Left lobe of liver (tissue), 2 donors: Measurements from ENCODE around the gene LDLRAD4. TPM values are rescaled to one million over a fixed set of nuclear protein-coding genes. Genes with fewer than 3 reads are reported as not detected.

Experiments
- ATAC-seq: fragments of 200-7000 bp; cut with Tn5 transposase; one replicate; pipeline ENCODE4 v1.9.1; 2020; ENCODE audit warnings: mild to moderate bottlenecking, moderate library complexity
- DNase-seq: peaks from one replicate; pipeline ENCODE4 v3.0.0-alpha.2; 2020; ENCODE audit warnings: low spot score
- total RNA-seq: library from RNA; stranded (reverse); gene quantifications from one replicate; pipeline ENCODE4 v1.2.1, GENCODE V29; 2021
- donor health status: DM: no; HTN: no; CAD: no; lungs with moderate emphysema.
- donor health status: DM: no; HTN: yes; CAD: no.

LDLRAD4 gene
- total RNA-seq, 1 donor from 2014 or later: 41.9 TPM

GRCh38 chr18:13551841-13552733, 333.5 kb downstream of the LDLRAD4 start:
- ATAC-seq (no peak), DNase-seq (no peak)

- DNase-seq (no peak), ATAC-seq (no peak)
Measured at GRCh38 chr18:13553449-13553848, 334.9 kb downstream of the LDLRAD4 start.

GRCh38 chr18:13555192-13555591, 336.6 kb downstream of the LDLRAD4 start:
- DNase-seq (no peak), ATAC-seq (no peak)

- ATAC-seq (no peak), DNase-seq (no peak)
Measured at GRCh38 chr18:13555865-13556264, 337.3 kb downstream of the LDLRAD4 start.

- ATAC-seq: no peak
- DNase-seq: no peak
Measured at GRCh38 chr18:13556502-13556901, 337.9 kb downstream of the LDLRAD4 start.

GRCh38 chr18:13558124-13558523, 339.6 kb downstream of the LDLRAD4 start:
- DNase-seq (no peak), ATAC-seq (peak; percentile 83)

GRCh38 chr18:13558790-13559189, 340.2 kb downstream of the LDLRAD4 start:
- no peak for DNase-seq
- ATAC-seq: no peak

GRCh38 chr18:13559754-13560153, 341.2 kb downstream of the LDLRAD4 start:
- no peak for ATAC-seq
- no peak for DNase-seq

- DNase-seq (no peak), ATAC-seq (no peak)
Measured at GRCh38 chr18:13560306-13560705, 341.7 kb downstream of the LDLRAD4 start.

GRCh38 chr18:13562494-13563029, 344.0 kb downstream of the LDLRAD4 start:
- ATAC-seq (no peak), DNase-seq (no peak)

GRCh38 chr18:13563390-13563805, 344.8 kb downstream of the LDLRAD4 start:
- DNase-seq: no peak
- peak; percentile 9 for ATAC-seq

GRCh38 chr18:13564579-13564978, 346.0 kb downstream of the LDLRAD4 start:
- ATAC-seq (peak; percentile 17), DNase-seq (no peak)

GRCh38 chr18:13565228-13565627, 346.7 kb downstream of the LDLRAD4 start:
- DNase-seq (peak; percentile 64), ATAC-seq (peak; percentile 88)

GRCh38 chr18:13566941-13567746, 348.6 kb downstream of the LDLRAD4 start:
- ATAC-seq: peak; percentile 52
- DNase-seq: no peak

- ATAC-seq (no peak), DNase-seq (no peak)
Measured at GRCh38 chr18:13568443-13569392, 350.2 kb downstream of the LDLRAD4 start.

- ATAC-seq (no peak), DNase-seq (no peak)
Measured at GRCh38 chr18:13570216-13570615, 351.7 kb downstream of the LDLRAD4 start.

- DNase-seq: no peak
- ATAC-seq: no peak
Measured at GRCh38 chr18:13570856-13571495, 352.4 kb downstream of the LDLRAD4 start.

GRCh38 chr18:13572148-13572547, 353.6 kb downstream of the LDLRAD4 start:
- no peak for DNase-seq
- no peak for ATAC-seq

- no peak for DNase-seq
- ATAC-seq: no peak
Measured at GRCh38 chr18:13572721-13573120, 354.2 kb downstream of the LDLRAD4 start.

GRCh38 chr18:13573750-13574149, 355.2 kb downstream of the LDLRAD4 start:
- ATAC-seq (no peak), DNase-seq (no peak)
